Kidney epithelial cell (primary cell): ENCODE measurements around the gene TSKS. TPM values are rescaled to one million over a fixed set of nuclear protein-coding genes. Genes with fewer than 3 reads are reported as not detected.

ENCODE experiments used
- DNase-seq: peaks from one replicate; pipeline ENCODE4 v3.0.0-alpha.2; 2010; ENCODE audit warnings: low read depth
- H3K27me3 ChIP-seq: 2 replicates; pipeline ENCODE4 v1.6.0; 2011; ENCODE audit warnings: low read length; ENCODE audit not compliant: control insufficient read depth, insufficient read depth
- H3K36me3 ChIP-seq: 2 replicates; pipeline ENCODE4 v1.5.1; 2011; ENCODE audit warnings: low read length; ENCODE audit not compliant: control insufficient read depth, insufficient read depth
- H3K4me3 ChIP-seq: 2 replicates; pipeline ENCODE4 v1.5.1; 2011; ENCODE audit warnings: low read depth, mild to moderate bottlenecking, control low read depth, low read length
- CTCF ChIP-seq: IDR thresholded peaks from 2 replicates; pipeline ENCODE4 v1.5.1; 2011; ENCODE audit warnings: mild to moderate bottlenecking, moderate library complexity, low read length, control low read depth, inconsistent platforms; ENCODE audit not compliant: insufficient read depth, poor library complexity, severe bottlenecking
- total RNA-seq: library from RNA; depleted of rRNA; stranded (reverse); fragments of >200 nt; gene quantifications from 2 replicates; pipeline ENCODE4 v1.2.3, GENCODE V29; 2015

TSKS gene
- total RNA-seq, 1 donor from 2014 or later = not detected

GRCh38 chr19:49770529-49770928, 7.4 kb upstream of the TSKS start:
- DNase-seq = no peak
- H3K27me3 ChIP-seq = no peaks in the 10 kb centered on the region
- H3K4me3 ChIP-seq = no peak overlapping the region
- H3K36me3 ChIP-seq = no peaks in the 10 kb centered on the region
- TF ChIP-seq CTCF = no peak

- Histone ChIP-seq H3K27me3 (no peaks in the 10 kb centered on the region), H3K36me3 (no peaks in the 10 kb centered on the region), H3K4me3 (peak overlapping the region; percentile 77)
- TF ChIP-seq CTCF = no peak
- no peak for DNase-seq
Observed at GRCh38 chr19:49767967-49768581, 5.0 kb upstream of the TSKS start.

GRCh38 chr19:49767381-49767780, 4.3 kb upstream of the TSKS start:
- peak overlapping the region; percentile 77 for H3K4me3 ChIP-seq
- H3K36me3 ChIP-seq = no peaks in the 10 kb centered on the region
- no peak for TF ChIP-seq CTCF
- no peak for DNase-seq
- H3K27me3 ChIP-seq = no peaks in the 10 kb centered on the region

GRCh38 chr19:49766930-49767299, 3.8 kb upstream of the TSKS start, which contains the start of gene AP2A1:
Gene AP2A1 (plus strand): TSS chr19:49767001. CDS start chr19:49767134, 133 bp downstream.
- Histone ChIP-seq H3K27me3 (no peaks in the 10 kb centered on the region), H3K4me3 (peak within 1 kb of the TSS; percentile 77), H3K36me3 (no peaks in the 10 kb centered on the region)
- TF ChIP-seq CTCF = no peak
- no peak for DNase-seq

- Histone ChIP-seq H3K4me3 (peak overlapping the region; percentile 28), H3K27me3 (no peaks in the 10 kb centered on the region), H3K36me3 (no peaks in the 10 kb centered on the region)
- DNase-seq = peak; percentile 98
- no peak for TF ChIP-seq CTCF
Observed at GRCh38 chr19:49766007-49766929, 3.2 kb upstream of the TSKS start.
